K562 (cell line): Measurements from ENCODE around the gene DNAH3. TPM values are rescaled to one million over a fixed set of nuclear protein-coding genes. Genes with fewer than 3 reads are reported as not detected.
A peak's percentile ranks its signal among the peaks of the same experiment; 100 is the strongest.

Experiments
- ADNP ChIP-seq: fragments of 200-800 bp; sonication (Bioruptor generic); IDR thresholded peaks from 2 replicates; pipeline ENCODE4 v1.6.1; 2016; ENCODE audit warnings: missing genetic modification characterization, missing compliant biosample characterization
- BCOR ChIP-seq: fragments of 450-650 bp; IDR thresholded peaks from 2 replicates; pipeline ENCODE4 v1.6.1; 2016
- CREB1 ChIP-seq, 2 experiments: sonication (generic) in 1 of 2; formaldehyde crosslinking in 1 of 2; IDR thresholded peaks; 2 replicates each; pipeline versions ENCODE4 v1.6.1 to v1.8.0; 2012 to 2022; ENCODE audit warnings: inconsistent platforms in 1 of 2, mild to moderate bottlenecking in 1 of 2, missing genetic modification reagents in 1 of 2, moderate library complexity in 1 of 2
- ETS2 ChIP-seq: IDR thresholded peaks from 2 replicates; pipeline ENCODE4 v1.6.1; 2016; ENCODE audit warnings: borderline replicate concordance, missing genetic modification characterization, mild to moderate bottlenecking, moderate library complexity, missing compliant biosample characterization; ENCODE audit not compliant: poor library complexity, severe bottlenecking
- FOXM1 ChIP-seq, 2 experiments: fragments of 450-650 bp in 1 of 2; sonication (generic) in 1 of 2; formaldehyde crosslinking in 1 of 2; IDR thresholded peaks; 2 replicates each; pipeline versions ENCODE4 v1.6.1 to v1.9.0; 2017 to 2022; ENCODE audit warnings: low read depth in 2 of 2, mild to moderate bottlenecking in 2 of 2, missing genetic modification reagents in 1 of 2, moderate library complexity in 1 of 2
- MECOM ChIP-seq: fragments of 250-450 bp; sonication (Bioruptor Pico); IDR thresholded peaks from 2 replicates; pipeline ENCODE4 v1.8.0; 2022; ENCODE audit warnings: inconsistent platforms
- NCOR1 ChIP-seq: fragments of 450-650 bp; IDR thresholded peaks from 2 replicates; pipeline ENCODE4 v1.6.1; 2016; ENCODE audit warnings: mild to moderate bottlenecking, moderate library complexity
- NFIX ChIP-seq: fragments of 250-450 bp; sonication (Bioruptor Pico); IDR thresholded peaks from 2 replicates; pipeline ENCODE4 v1.4.0; 2020; ENCODE audit warnings: low read depth, mild to moderate bottlenecking, moderate library complexity
- NFRKB ChIP-seq: fragments of 450-650 bp; IDR thresholded peaks from 2 replicates; pipeline ENCODE4 v1.6.1; 2016; ENCODE audit warnings: low read depth
- PYGO2 ChIP-seq: fragments of 450-650 bp; IDR thresholded peaks from 2 replicates; pipeline ENCODE4 v1.6.1; 2016; ENCODE audit warnings: mild to moderate bottlenecking, missing genetic modification characterization, moderate library complexity, missing compliant biosample characterization
- SIX5 ChIP-seq, 2 experiments: IDR thresholded peaks; 2 replicates each; pipeline ENCODE4 v1.6.1; 2011; ENCODE audit warnings: low read length in 2 of 2, borderline replicate concordance in 1 of 2, low read depth in 1 of 2, mild to moderate bottlenecking in 1 of 2, moderate library complexity in 1 of 2; ENCODE audit not compliant: insufficient read depth in 1 of 2
- SP1 ChIP-seq: sonication (generic); formaldehyde crosslinking; IDR thresholded peaks from 2 replicates; pipeline ENCODE4 v1.8.1; 2022; ENCODE audit warnings: mild to moderate bottlenecking, missing genetic modification reagents
- TARDBP ChIP-seq: fragments of 450-650 bp; IDR thresholded peaks from 2 replicates; pipeline ENCODE4 v1.6.1; 2016
- ZC3H8 ChIP-seq: fragments of 450-650 bp; IDR thresholded peaks from 2 replicates; pipeline ENCODE4 v1.6.1; 2017
- polyA plus RNA-seq, 8 experiments: library from polyadenylated mRNA; depleted of rRNA in 4 of 8; stranded (reverse) in 5 of 8; unstranded in 3 of 8; fragments of >200 nt; fragmentation: Nextera tagmentation in 2 of 8; fragmentation: Illumina TruSeq in 1 of 8; extraction: Ambion mirVana in 2 of 8; extraction: Trizol in 1 of 8; gene quantifications; 2 replicates each; pipeline versions ENCODE4 v1.2.1 to v1.2.3, GENCODE V29; 2011 to 2014; ENCODE audit warnings: inconsistent platforms in 1 of 8, missing spikeins in 1 of 8
- total RNA-seq, 7 experiments: library from RNA; depleted of rRNA in 6 of 7; stranded (reverse); fragments of >200 nt in 6 of 7; fragmentation: Illumina TruSeq in 2 of 7; extraction: Trizol in 2 of 7; gene quantifications; 2 replicates each; pipeline versions ENCODE4 v1.2.1 to v1.2.3, GENCODE V29; 2011 to 2021; ENCODE audit warnings: low replicate concordance in 1 of 7
- TF ChIP-seq, protein P1 (sequence below): fragments of 250-450 bp; sonication (Bioruptor Pico); IDR thresholded peaks from 2 replicates; pipeline ENCODE4 v1.5.0; 2021
- TF ChIP-seq, protein P2 (sequence below): fragments of 250-450 bp; sonication (Bioruptor Pico); IDR thresholded peaks from 2 replicates; pipeline ENCODE4 v1.8.0; 2022; ENCODE audit warnings: moderate library complexity, mild to moderate bottlenecking, inconsistent platforms
- TF ChIP-seq, protein P3 (sequence below), 2 experiments: fragments of 450-650 bp in 1 of 2; sonication (generic) in 1 of 2; formaldehyde crosslinking in 1 of 2; IDR thresholded peaks in 1 of 2; conservative IDR thresholded peaks in 1 of 2; 2 replicates each; pipeline versions ENCODE4 v1.6.1 to v1.8.1; 2016 to 2023; ENCODE audit warnings: mild to moderate bottlenecking in 2 of 2, moderate library complexity in 2 of 2, inconsistent platforms in 1 of 2, missing genetic modification reagents in 1 of 2
- TF ChIP-seq, protein P4 (sequence below): fragments of 250-450 bp; sonication (Bioruptor Pico); IDR thresholded peaks from 2 replicates; pipeline ENCODE4 v1.8.0; 2022; ENCODE audit warnings: inconsistent platforms, mild to moderate bottlenecking, moderate library complexity, borderline replicate concordance
- TF ChIP-seq, protein P5 (sequence below): fragments of 250-450 bp; sonication (Bioruptor Pico); IDR thresholded peaks from 2 replicates; pipeline ENCODE4 v1.4.0; 2020; ENCODE audit warnings: mild to moderate bottlenecking

Gene DNAH3
- total and polyA plus RNA-seq, 9 of the 15 experiments (the other 6 are each of a cell fraction or from before 2014, with no cell fraction given) = 0.32 to 0.84 (median 0.44) TPM

DNA sequence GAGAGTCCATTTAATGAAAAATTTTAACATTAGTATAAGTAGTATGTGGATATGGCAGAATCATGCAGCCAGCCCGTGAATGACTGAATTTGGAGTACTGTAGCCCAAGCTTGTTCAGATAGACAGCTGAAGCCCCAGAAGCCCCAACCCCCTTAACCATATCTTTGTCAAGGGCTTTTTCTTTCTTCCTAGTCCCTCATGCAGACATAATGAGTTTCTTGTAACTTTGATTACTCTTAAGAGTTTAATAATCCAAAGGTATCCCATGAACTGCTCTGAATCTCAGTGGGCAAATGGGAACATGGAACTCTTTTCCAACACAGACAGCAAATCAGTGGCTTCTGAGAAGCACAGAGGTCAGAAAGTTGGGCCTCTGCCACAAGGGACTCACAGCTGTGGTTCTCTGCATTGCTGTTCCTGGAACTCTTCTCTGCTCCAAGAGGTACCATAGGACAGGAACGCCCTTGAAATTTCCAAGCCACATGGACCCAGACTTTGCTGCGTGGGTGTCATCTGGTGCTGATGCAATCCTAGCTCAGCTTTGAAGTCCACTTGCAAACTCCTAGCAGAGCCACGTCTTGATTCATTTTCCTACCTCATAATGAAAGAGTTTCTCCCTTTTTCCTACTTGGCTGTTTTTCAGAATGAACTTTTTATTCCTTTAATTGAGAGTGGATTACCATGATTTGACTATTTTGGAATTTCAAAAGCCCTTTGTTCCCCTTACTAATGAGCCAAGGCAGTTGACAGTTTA is 232.0 kb downstream of the DNAH3 start (continued):
- no peak for TF ChIP-seq ZC3H8
- no peak for TF ChIP-seq PYGO2 (tag)
- TF ChIP-seq CREB1 (IDR thresholded peaks at IDR 0.05) = no peak
- no peak for TF ChIP-seq CREB1 (CRISPR knock-in tag; IDR thresholded peaks at IDR 0.05)
- no peak for TF ChIP-seq SP1 (CRISPR knock-in tag)
- TF ChIP-seq FOXM1 (IDR thresholded peaks at IDR 0.05; ENCODE audit: low read depth) = no peak
- TF ChIP-seq FOXM1 (CRISPR knock-in tag; IDR thresholded peaks at IDR 0.05; ENCODE audit: low read depth) = no peak
- TF ChIP-seq, protein P1, sequence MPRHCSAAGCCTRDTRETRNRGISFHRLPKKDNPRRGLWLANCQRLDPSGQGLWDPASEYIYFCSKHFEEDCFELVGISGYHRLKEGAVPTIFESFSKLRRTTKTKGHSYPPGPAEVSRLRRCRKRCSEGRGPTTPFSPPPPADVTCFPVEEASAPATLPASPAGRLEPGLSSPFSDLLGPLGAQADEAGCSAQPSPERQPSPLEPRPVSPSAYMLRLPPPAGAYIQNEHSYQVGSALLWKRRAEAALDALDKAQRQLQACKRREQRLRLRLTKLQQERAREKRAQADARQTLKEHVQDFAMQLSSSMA (CRISPR knock-in tag) = no peak
- no peak for TF ChIP-seq ADNP (tag)
- TF ChIP-seq, protein P2, sequence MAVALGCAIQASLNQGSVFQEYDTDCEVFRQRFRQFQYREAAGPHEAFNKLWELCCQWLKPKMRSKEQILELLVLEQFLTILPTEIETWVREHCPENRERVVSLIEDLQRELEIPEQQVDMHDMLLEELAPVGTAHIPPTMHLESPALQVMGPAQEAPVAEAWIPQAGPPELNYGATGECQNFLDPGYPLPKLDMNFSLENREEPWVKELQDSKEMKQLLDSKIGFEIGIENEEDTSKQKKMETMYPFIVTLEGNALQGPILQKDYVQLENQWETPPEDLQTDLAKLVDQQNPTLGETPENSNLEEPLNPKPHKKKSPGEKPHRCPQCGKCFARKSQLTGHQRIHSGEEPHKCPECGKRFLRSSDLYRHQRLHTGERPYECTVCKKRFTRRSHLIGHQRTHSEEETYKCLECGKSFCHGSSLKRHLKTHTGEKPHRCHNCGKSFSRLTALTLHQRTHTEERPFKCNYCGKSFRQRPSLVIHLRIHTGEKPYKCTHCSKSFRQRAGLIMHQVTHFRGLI (CRISPR knock-in tag) = no peak
- TF ChIP-seq NFIX (CRISPR knock-in tag) = no peak
- TF ChIP-seq, protein P3, sequence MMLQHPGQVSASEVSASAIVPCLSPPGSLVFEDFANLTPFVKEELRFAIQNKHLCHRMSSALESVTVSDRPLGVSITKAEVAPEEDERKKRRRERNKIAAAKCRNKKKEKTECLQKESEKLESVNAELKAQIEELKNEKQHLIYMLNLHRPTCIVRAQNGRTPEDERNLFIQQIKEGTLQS (IDR thresholded peaks at IDR 0.05) = peak; percentile 99
- TF ChIP-seq, protein P3 (CRISPR knock-in tag; conservative IDR thresholded peaks at IDR 0.05) = no peak; the same call in 1 of the 2 replicates
- peak; percentile 61; the same call in 1 of the 2 replicates for TF ChIP-seq NFRKB
- TF ChIP-seq, protein P4, sequence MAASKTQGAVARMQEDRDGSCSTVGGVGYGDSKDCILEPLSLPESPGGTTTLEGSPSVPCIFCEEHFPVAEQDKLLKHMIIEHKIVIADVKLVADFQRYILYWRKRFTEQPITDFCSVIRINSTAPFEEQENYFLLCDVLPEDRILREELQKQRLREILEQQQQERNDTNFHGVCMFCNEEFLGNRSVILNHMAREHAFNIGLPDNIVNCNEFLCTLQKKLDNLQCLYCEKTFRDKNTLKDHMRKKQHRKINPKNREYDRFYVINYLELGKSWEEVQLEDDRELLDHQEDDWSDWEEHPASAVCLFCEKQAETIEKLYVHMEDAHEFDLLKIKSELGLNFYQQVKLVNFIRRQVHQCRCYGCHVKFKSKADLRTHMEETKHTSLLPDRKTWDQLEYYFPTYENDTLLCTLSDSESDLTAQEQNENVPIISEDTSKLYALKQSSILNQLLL (CRISPR knock-in tag) = no peak
- no peak for TF ChIP-seq SIX5 (IDR thresholded peaks at IDR 0.05; ENCODE audit: borderline replicate concordance in 1 of 2, insufficient read depth in 1 of 2, low read depth in 1 of 2, low read length in 2 of 2)
- TF ChIP-seq MECOM (CRISPR knock-in tag) = peak; percentile 38; the same call in 1 of the 2 replicates
- no peak for TF ChIP-seq TARDBP
- TF ChIP-seq, protein P5, sequence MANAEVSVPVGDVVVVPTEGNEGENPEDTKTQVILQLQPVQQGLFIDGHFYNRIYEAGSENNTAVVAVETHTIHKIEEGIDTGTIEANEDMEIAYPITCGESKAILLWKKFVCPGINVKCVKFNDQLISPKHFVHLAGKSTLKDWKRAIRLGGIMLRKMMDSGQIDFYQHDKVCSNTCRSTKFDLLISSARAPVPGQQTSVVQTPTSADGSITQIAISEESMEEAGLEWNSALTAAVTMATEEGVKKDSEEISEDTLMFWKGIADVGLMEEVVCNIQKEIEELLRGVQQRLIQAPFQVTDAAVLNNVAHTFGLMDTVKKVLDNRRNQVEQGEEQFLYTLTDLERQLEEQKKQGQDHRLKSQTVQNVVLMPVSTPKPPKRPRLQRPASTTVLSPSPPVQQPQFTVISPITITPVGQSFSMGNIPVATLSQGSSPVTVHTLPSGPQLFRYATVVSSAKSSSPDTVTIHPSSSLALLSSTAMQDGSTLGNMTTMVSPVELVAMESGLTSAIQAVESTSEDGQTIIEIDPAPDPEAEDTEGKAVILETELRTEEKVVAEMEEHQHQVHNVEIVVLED = no peak
- TF ChIP-seq ETS2 (tag) = no peak
- peak; percentile 45; the same call in 1 of the 2 replicates for TF ChIP-seq NCOR1
- TF ChIP-seq BCOR = no peak
